GM18507 (cell line): ENCODE results near the gene JAML.

ENCODE experiments used
- DNase-seq: peaks from one replicate; pipeline ENCODE4 v3.0.0; 2011; ENCODE audit warnings: low read depth; ENCODE audit not compliant: insufficient read length; ENCODE audit errors: extremely low spot score
- FAIRE-seq: peaks from 2 replicates; lab custom pipeline; 2011; peaks lifted over from hg19 to GRCh38; lab: Jason Lieb, UNC

JAML gene

DNA sequence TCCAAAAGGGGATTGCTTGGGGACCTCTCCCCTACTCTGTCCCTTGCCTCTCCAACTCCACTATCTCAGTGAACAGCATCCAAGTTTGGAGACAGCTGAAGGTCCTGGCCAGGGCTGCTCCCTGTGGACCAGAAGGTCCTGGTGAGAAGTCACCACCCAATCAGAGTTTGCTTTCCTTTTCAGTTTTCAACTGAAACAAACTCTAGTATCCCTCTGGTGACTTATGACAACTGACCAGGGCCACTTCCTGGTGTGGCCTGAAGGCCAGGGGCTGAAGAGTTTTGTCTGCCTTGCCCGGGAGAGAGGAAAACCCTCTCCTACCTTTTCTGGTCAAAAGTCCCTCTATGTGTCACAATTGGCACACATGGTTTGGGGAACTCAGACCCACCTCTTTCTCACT lies 5.1 kb downstream of the JAML start:
- no peak for DNase-seq
- peak; percentile 62 for FAIRE-seq

DNA sequence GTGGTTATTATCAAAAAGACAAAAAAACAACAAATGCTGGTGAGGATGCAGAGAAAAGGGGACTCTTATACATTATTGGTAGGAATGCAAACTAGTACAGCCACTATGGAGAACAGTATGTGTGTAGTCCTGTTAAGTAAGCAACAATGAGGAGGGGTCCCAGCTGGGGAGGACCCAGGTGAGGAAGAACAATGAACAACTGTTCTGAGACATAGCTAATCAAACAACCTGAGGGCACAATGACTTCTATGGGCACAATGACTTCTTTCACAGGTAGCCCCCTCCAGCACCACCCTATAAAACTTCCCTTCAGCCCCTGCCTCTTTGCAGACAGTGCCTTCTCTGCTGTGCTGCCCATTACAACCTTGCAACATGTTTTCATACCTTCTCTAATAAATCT lies 5.6 kb downstream of the JAML start:
- DNase-seq (no peak), FAIRE-seq (peak; percentile 21)

DNA sequence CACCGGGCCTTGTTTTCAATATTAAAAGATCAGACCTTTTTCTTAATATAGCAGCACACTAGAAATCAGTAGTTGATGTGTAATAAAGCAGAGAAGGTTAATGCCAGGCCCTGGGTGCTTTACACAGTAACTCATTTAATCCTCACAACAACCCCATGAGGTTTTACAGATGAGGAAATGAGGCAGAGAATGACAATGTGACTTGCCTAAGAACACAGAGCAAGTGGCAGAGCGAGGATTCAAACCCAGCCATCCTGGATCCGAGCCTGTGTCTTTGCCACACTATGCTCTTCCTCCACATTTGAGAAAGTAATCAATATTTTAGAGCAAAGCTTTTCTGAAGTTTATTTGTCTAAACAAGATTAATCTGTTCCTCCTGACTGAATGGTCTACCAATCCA lies 7.2 kb downstream of the JAML start:
- FAIRE-seq, result peak; percentile 78

DNA sequence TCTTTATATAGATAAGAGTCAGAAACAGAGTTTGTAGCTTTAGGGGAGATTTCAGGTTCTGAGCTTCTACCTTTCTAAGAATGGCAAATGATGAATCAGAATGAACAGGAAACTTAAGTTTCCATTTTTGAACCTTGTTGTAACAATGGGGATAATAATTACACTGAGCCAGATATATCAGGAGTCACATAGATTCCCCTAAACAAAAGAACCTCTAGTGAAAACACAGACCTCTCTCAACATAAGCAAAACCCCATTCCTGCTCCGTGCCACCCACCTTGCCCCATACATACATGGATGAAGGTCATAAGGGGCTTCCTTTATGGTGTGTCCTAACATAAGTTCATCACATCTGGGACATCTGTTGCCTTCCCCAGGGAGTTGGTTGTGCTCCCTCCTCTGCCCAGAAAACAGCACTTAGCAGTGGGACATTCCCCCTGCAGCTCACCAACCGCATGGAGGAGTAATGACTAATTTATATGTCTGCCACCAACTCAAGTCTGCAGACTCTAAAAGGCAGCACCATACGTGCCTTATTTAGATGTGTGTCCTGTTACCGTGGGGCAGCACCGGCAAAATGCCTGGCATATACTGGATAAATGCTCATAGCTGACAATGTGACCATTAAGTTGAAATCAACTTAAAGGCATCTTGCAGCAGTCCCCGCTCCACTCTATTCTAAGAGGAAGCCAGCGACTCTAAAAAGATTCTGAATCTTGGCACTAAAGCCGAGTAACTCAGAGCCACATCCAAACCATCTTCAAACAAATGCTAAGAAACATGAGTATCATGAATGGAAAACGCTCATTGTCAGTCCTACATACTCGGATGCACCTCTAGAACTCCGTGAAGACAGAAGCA lies 8.0 kb downstream of the JAML start:
- FAIRE-seq (peak; percentile 89), DNase-seq (no peak)

More for the DNA sequence above, 7.2 kb downstream of the JAML start:
- no peak for DNase-seq

DNA sequence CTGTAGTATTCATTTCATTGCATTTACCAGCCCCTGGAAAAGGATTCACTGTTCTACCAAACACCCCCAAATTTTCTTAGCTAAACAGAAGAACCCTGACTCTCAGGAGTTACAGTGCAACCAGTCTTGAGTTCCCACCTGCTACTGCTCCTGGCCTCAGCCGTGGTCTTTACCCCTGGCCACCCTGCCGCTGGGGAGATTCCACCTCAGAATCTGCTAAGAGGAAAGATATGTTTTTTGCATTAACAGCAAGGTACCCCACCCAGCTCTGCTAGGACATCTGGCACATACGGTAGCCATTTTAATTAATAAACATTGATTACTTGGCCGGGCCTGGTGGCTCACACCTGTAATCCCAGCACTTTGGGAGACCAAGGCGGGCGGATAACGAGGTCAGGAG lies 9.0 kb downstream of the JAML start:
- DNase-seq, result no peak
- no peak for FAIRE-seq

DNA sequence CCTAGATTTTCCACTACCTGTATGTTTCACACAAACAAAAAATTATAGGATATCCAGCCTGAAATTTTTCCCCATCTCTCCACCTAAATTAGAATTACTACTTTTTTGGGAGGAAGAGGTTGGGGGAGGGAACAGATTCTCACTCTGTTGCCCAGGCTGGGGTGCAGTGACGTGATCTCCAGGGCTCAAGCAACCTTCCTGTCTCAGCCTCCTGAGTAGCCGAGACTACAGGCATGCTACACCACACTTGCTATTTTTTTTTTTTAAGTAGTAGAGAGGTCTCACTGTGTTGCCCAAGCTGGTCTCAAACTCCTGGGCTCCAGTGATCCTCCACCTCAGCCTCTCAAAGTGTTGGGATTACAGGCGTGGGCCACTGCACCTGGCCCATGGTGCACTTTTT lies 9.5 kb downstream of the JAML start:
- FAIRE-seq (peak; percentile 62), DNase-seq (no peak)

DNA sequence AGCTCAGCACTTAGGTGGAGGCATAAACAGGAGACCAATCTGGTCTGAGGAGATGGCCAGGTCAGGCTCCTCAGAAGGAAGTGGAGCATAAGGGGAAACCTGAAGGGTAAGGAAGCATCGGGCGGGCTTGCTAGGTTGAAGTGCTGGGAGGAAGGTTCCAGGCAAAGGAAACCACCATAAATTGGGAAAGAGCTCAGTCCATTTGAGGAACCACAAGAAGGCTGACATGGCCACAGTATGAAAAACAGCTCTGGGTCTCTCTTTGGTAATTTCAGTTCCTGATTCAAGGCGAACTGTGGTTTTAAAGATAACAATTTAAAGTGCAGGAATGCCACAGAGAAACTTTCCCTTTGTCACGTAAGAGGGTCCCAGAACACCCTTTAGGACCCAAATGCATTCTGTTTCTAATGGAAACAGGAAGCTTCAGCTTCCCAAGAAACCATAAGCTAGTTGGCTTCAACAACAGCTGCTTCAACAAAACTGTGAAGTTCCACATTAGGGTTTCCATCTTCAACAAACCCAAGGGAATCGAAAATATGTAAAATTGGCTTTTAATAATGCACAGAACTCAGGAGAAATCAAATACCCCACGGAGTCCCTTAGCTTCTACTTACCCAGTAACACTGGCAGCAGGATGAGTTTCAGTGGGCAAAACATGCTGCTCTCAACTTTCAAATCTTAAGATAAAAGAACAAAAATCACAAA lies 10.4 kb downstream of the JAML start:
- FAIRE-seq (peak; percentile 97), DNase-seq (no peak)

DNA sequence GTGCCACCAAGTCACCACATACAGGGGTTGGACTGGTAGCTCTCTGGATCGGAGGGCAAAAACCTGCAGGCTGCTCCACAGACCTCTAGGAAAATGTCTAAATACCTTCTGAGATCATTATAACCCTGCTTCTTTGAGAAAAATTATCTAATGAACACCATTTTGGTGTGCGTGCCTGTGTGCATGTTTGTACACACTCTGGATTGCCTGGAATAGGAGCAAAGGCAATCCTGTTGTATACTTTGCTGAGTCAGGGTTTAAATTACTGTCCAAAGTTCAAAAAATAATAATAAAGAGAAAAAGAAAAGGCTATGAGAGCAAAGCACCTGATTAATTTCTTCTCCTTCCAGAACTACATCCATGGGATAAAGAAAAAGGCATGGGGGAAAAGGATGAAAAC lies 11.0 kb downstream of the JAML start:
- DNase-seq (no peak), FAIRE-seq (no peak)

DNA sequence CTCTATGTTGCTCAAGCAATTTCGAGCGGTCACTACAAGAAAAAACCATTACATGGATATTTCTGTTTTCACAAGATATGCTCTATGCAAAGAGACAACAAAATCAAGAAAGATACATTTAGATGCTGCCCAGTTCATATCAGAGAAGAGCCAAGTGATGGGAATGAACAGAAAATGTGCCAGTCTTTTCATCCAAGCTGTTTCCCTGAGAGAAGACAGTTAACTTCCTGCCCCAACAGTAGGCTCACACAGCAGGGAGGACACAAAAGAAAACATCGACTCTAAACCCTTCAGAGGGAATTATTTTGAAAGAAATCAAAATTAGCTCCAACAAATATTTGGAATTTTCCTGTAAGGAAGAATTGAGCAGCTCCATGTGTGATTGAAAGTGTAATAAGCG lies 11.6 kb downstream of the JAML start:
- no peak for DNase-seq

DNA sequence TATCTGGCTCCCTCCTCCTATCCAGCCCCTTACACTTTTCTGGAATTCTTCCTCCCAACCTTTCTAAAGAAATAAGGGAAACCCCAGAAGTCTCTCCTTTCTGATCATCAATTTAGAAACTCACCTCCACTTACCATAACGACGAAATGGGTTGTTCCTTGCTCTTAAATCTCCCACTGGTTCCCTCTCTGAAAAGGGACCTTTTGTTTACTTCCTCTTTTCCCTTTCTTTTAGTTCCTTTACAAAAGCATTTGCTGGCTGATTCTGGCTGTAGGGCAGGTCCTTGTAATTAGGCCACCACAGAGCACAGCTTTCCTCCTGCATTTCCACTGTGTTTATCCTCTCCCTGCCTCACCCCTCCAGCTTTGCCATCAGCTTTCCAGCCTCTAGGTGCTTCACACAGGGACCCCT lies 12.0 kb downstream of the JAML start:
- no peak for DNase-seq
- FAIRE-seq, result no peak

More for the DNA sequence above, 11.6 kb downstream of the JAML start:
- peak; percentile 49 for FAIRE-seq

DNA sequence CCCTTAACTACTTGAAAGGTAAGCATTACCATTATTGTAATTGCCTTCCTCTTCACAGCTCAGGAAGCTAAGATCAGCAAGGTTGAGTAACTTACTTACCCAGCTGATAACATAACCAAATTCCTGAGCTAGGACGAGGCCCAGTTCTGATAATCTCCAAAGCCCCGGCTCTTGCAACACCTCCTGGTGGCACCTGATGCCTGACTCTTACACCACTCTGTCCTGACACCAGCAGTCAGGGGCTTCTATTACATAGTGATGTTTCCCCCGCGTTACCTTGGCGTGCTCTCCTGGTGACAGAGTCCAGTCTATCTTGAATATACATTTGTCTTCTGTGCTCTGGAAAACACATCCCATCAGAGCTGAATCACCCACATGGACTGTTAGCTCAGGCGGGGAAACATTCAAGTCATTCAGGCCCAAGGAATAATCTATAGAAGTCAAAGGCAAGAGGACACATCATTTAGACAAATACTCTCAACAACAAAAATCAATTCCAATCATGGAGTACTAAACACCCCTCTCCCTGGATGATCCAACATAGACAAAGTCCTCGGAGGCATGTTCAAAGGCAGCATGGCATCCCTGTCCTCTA lies 12.6 kb downstream of the JAML start:
- DNase-seq, result no peak
- FAIRE-seq, result no peak

DNA sequence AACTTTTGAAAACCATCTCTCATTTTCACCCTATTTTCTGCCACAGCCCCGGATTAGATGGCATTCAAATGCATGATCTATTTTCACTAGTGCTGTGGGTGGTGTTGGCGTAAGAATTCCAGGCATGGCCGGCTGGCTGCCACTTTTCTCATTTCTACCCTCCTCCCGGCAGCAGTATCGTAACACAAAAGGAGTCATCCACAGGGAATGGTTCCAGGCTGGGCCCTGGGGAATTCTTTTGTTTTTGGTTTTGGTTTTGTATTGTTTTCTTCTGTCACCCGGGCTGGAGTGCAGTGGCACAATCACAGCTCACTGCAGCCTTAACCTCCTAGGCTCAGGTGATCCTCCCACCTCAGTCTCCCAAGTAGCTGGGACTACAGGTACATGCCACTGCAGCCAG lies 13.8 kb downstream of the JAML start:
- DNase-seq, result no peak
- no peak for FAIRE-seq

DNA sequence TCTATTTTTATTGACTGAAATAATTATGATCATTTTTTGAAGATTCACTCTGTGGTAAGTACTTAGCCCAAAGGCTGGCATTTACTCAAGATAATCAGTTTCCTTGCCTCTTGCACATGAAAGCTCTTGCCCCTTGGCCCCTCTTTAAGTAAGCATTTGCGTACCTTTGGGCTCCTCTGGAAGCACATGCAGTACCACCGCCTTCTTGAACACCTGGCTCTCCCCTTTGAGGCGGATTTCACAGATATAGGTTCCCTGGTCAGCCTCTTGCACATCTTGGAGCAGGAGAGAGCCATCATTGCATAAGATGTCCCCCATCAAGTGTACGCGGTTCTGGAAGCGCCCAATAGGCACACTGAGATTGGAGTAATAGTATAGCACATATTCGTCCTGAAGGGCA lies 14.5 kb downstream of the JAML start:
- DNase-seq (no peak), FAIRE-seq (no peak)

DNA sequence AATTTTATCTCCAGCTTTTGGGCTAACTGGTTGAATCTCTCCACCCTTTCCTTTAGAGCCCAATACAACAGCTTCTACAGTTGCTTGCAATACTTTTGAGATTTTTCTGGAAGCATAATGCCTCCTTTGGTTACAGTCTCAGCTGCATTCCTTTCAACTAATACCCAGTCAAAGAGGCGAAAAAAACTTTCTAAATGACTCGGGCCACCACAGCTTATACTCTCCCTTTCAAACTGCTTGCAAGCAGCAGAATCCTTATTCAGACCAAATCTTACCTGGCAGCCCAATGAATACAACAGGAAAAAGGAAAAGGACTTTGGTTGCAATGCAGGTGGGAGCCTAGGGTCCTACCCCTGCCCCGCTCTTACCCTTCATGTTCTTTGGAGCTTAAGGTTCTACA lies 15.8 kb downstream of the JAML start:
- no peak for DNase-seq
- no peak for FAIRE-seq

DNA sequence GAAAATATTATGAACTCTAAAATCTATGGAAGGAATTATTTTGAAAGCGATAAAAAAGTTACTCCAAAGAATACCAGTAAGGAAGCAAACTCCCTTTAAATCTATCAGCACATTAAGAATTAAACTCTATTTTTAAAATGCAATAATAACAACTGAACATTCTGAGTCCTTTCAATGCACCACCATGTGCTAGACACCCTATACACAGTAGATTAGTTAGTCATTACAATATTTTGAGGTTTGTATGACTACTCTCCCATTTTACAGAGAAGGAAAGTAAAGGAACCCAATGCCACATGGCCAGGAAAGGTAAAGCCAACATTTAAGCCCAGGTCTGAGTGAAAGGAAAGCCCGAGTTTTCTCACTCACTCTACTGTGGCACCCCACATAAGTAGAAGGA lies 17.7 kb downstream of the JAML start:
- FAIRE-seq (no peak), DNase-seq (no peak)

DNA sequence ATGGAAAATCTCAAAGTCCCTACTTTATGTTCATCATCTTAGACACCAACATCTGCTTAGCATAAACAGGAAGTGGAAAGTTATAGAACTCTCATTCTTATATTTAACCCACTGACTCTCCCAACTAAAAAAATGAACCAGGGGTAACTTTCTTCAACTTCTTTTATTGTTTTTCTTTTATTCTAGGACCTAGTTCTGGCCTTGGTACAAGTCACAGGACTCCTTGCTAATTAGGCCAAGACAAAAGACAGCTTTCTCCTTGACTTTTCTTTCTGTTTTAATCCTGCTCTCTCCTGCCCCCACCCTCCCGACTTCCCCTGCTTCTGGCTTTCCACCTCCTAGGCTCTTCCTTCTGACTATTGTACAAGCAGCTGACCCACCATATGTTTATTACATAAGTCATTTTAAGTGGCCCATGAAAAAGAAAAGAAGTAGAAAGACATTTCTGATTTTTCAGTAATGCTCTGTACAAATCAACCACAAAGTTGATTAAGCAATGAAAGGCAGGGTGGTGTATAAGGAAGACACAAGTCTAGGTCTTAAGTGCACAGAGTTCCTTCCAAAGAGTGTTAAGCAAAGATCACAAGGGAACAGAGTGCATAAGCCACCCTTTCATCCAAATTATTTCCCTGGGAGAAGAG lies 18.3 kb downstream of the JAML start:
- peak; percentile 73 for FAIRE-seq
- no peak for DNase-seq

DNA sequence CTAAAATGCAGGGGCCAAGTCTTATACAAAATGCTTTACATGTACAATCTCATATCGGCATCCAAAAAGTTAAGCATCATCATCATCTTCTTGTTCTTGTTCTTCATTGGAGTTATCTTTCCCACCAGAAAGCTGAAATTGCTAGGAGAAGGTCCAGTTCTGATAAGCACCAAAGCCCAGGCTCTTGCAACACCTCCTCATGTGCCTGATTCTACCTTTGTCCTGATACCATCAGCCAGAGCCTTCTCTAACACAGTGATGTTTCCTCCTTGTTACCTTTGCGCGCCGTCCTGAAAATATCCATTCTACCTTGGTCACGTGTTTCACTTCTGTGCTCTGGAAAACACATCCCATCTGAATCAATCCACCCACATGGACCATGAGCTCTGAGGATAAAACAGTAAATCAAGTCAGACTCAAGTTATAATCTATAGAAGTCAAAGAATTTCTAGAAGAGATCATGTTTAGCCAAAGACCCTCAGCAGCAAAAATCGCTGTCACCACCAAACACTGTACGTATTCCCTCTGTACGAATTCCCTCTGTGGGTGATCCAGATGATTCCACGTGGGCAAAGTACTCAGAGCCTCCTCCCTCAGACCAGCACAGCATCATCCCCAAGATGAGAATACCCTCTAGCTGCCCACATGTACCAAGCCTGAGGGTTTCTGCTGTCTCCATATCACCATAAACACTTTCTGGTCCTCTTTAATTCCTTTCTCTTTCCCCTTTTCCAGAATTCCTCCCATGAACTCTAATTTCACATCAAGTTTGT lies 19.0 kb downstream of the JAML start:
- DNase-seq (no peak), FAIRE-seq (peak; percentile 39)

DNA sequence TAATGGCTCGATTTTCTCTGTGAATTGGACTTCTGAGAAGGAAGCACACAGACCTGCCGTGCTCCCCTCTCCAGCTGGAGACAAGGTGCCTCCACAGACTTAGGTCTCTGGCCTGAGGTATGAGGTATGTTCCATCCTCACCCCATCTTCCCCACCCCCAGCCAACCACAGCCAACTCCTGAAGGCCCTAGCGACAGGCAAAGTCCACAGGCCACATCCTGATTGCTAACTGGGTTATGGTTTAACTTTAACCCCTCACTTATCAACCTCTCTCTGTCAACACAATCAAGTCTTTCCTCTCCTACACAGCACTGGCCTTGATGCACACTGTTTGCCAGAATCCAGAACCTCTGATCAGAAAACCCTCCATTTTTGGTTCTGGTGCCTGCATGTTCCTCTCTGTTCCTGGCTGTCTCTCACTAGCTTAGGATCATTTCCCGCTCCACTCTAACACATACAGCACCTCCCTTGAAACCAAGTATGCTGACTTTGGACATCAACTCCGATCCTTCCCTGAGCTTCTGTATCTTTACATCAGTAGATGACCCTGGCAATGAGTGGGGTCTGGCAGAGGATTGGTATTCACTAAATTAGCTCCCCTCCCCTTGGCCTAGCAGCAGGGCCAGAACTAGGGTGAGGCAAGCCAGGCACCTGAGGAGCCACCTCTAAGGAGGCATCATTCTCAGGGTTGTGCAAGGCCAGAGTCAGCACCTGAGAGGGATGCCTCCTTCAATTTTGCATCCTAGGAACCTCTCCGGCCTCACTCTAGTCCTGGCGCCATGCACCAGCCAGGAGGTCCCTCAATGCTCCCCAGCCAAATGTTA lies 22.0 kb downstream of the JAML start:
- FAIRE-seq, result peak; percentile 87
- DNase-seq, result no peak

DNA sequence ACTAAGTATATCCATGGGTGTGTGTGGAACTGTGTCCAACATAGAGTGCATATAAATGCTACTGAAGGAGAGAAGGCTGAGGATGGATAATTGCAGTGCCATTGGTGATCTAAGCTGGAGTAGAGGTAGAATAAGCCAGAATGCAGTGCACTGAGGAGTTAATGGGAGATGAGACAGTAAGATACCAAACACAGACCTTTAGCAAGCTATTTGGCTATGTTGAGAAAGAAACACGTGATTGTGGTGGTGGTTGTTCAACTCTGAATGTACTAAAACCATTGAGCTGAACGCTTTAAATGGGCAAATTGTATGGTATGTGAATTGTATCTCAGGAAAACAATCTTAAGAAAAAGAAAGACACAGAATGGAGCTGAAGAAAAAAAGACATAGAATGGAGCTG lies 22.8 kb downstream of the JAML start:
- DNase-seq (no peak), FAIRE-seq (no peak)
